Measurements from ENCODE around the gene CNNM4.

GRCh38 chr2:96846825-96847224 lies 86.1 kb downstream of the CNNM4 start:
- TF ChIP-seq CTCF (IDR thresholded peaks at IDR 0.05): no peak
- no peak for TF ChIP-seq POLR2A (IDR thresholded peaks at IDR 0.05)
- no peak for TF ChIP-seq POLR2AphosphoS5 (IDR thresholded peaks at IDR 0.05)
- TF ChIP-seq EP300 (IDR thresholded peaks at IDR 0.05; ENCODE audit: low read depth): no peak
